Neural progenitor cell (in vitro differentiated cells): ENCODE measurements around the gene BTG2.

ENCODE experiments used
- EZH2 ChIP-seq: fragments of 200-600 bp; sonication (generic); IDR thresholded peaks from 2 replicates; pipeline ENCODE4 v1.6.1; 2017; ENCODE audit warnings: antibody characterized with exemption, mild to moderate bottlenecking, moderate library complexity
- TF ChIP-seq, protein P1 (sequence below): fragments of 200-600 bp; sonication (generic); IDR thresholded peaks from 2 replicates; pipeline ENCODE4 v1.5.1; 2017; ENCODE audit warnings: antibody characterized with exemption, mild to moderate bottlenecking

DNA sequence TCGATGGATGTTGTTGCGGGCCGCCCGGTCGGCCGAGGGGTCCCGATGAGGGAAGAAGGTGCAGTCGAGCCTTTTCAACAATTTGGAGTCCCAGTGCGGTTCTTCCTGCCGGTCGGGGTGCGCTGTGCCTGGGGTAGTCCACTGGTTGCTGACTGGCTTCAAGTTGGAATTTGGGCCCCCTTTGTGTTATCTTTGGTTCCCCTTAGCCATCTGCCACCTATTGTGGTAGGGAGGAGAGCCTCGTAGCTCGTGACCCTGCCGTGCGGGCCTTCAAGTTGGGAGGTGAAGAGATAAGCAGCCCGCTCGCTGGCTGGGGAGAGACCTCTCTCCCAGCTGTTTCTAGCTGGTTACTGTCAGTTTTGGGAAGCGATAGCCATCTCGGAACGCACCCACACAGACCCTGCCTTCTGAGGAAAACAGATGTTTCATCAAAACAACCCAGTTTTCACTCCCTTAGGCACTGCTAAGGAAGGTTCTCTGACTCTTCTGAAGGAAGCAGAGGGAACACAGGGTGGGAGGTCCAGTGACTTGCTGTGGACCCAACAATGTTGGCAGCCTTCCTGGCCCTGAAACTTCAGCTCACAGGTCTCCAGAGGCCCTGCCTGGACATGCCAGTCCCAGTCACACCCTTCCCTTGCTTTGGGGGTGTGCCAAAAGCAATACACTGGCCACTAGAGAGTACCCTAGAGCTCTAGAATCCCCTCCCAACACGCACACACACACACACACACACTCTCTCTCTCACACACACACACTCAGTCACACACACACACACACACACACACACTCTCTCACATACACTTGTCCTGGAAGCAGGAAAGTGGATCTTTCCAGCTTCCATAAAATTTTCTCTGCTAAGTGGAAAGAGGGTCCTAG is 1.0 kb downstream of the BTG2 start:
- TF ChIP-seq, protein P1, sequence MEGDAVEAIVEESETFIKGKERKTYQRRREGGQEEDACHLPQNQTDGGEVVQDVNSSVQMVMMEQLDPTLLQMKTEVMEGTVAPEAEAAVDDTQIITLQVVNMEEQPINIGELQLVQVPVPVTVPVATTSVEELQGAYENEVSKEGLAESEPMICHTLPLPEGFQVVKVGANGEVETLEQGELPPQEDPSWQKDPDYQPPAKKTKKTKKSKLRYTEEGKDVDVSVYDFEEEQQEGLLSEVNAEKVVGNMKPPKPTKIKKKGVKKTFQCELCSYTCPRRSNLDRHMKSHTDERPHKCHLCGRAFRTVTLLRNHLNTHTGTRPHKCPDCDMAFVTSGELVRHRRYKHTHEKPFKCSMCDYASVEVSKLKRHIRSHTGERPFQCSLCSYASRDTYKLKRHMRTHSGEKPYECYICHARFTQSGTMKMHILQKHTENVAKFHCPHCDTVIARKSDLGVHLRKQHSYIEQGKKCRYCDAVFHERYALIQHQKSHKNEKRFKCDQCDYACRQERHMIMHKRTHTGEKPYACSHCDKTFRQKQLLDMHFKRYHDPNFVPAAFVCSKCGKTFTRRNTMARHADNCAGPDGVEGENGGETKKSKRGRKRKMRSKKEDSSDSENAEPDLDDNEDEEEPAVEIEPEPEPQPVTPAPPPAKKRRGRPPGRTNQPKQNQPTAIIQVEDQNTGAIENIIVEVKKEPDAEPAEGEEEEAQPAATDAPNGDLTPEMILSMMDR, result peak; percentile 1
- TF ChIP-seq EZH2, result no peak
